VCaP (cell line): Measurements from ENCODE around the gene SLC17A9.

Experiments
- H3K27ac ChIP-seq: fragments of 450-650 bp; 2 replicates; pipeline ENCODE4 v1.5.1; 2017
- CTCF ChIP-seq: fragments of 450-650 bp; conservative IDR thresholded peaks from 2 replicates; pipeline ENCODE4 v1.5.1; 2017; ENCODE audit warnings: mild to moderate bottlenecking, moderate library complexity

The SLC17A9 gene

GRCh38 chr20:62927128-62927705, 25.3 kb upstream of the SLC17A9 start:
- no peak for TF ChIP-seq CTCF
- H3K27ac ChIP-seq, result peak overlapping the region; percentile 98

- H3K27ac ChIP-seq, result peak overlapping the region; percentile 77
- no peak for TF ChIP-seq CTCF
These were observed 24.1 kb upstream of the SLC17A9 start for GRCh38 chr20:62928246-62928939.

- peak overlapping the region; percentile 77 for H3K27ac ChIP-seq
- no peak for TF ChIP-seq CTCF
These were observed 23.4 kb upstream of the SLC17A9 start for GRCh38 chr20:62929051-62929538.

GRCh38 chr20:62931464-62931863, 21.0 kb upstream of the SLC17A9 start:
- peak overlapping the region; percentile 77; the same call in 1 of the 2 replicates for H3K27ac ChIP-seq
- TF ChIP-seq CTCF, result no peak

- 0 out of 2 replicates have a peak overlapping the region, but pooled peaks have one; percentile 8 for H3K27ac ChIP-seq
- TF ChIP-seq CTCF, result no peak
These were observed 18.5 kb upstream of the SLC17A9 start for GRCh38 chr20:62933966-62934365.

GRCh38 chr20:62935204-62935967, 17.1 kb upstream of the SLC17A9 start:
- H3K27ac ChIP-seq, result peak overlapping the region; percentile 98

More at GRCh38 chr20:62935204-62935967, 17.1 kb upstream of the SLC17A9 start:
- TF ChIP-seq CTCF, result no peak
